Coronary artery (tissue), 2 donors: Measurements from ENCODE around the gene NKTR.

ENCODE experiments used
- DNase-seq: peaks from one replicate; pipeline ENCODE4 v3.0.0-alpha.2; 2017; ENCODE audit warnings: low spot score
- H3K27ac ChIP-seq, 2 donors: fragments of 200-600 bp; sonication (generic); one replicate each; pipeline ENCODE4 v1.5.1; 2016 to 2019
- H3K4me3 ChIP-seq: fragments of 200-600 bp; sonication (generic); 2 replicates; pipeline ENCODE4 v1.5.1; 2016; ENCODE audit warnings: mild to moderate bottlenecking, moderate library complexity
- CTCF ChIP-seq: fragments of 200-600 bp; sonication (generic); IDR thresholded peaks from one replicate; pipeline ENCODE4 v1.5.1; 2019; ENCODE audit warnings: antibody characterized with exemption

The NKTR gene

GRCh38 chr3:42654331-42655201 lies 54.1 kb downstream of the NKTR start:
- peak; percentile 84 for DNase-seq

GRCh38 chr3:42655331-42655888 lies 54.9 kb downstream of the NKTR start:
- H3K4me3 ChIP-seq = peak overlapping the region; percentile 98
- peak; percentile 74 for DNase-seq
- peak overlapping the region; percentile 98 to 99 for H3K27ac ChIP-seq
- TF ChIP-seq CTCF = no peak

More at GRCh38 chr3:42654331-42655201, 54.1 kb downstream of the NKTR start:
- H3K4me3 ChIP-seq = peak overlapping the region; percentile 98
- H3K27ac ChIP-seq = peak overlapping the region; percentile 98 to 99
- TF ChIP-seq CTCF = no peak

- no peak for TF ChIP-seq CTCF
- DNase-seq = peak; percentile 74
- Histone ChIP-seq H3K4me3 (peak overlapping the region; percentile 98), H3K27ac (peak overlapping the region; percentile 98 to 99)
Observed at GRCh38 chr3:42655980-42656679, 55.6 kb downstream of the NKTR start.

GRCh38 chr3:42656680-42657610 lies 56.5 kb downstream of the NKTR start:
- Histone ChIP-seq H3K4me3 (no peak overlapping the region), H3K27ac (peak overlapping the region; percentile 98 to 99)
- no peak for TF ChIP-seq CTCF
- peak; percentile 75 for DNase-seq

GRCh38 chr3:42657675-42658074 lies 57.2 kb downstream of the NKTR start:
- peak overlapping the region; percentile 44 to 98 for H3K27ac ChIP-seq
- no peak for DNase-seq
- no peak for TF ChIP-seq CTCF
- H3K4me3 ChIP-seq = no peak overlapping the region

GRCh38 chr3:42658091-42658770 lies 57.7 kb downstream of the NKTR start:
- no peak for DNase-seq
- Histone ChIP-seq H3K27ac (no peak overlapping the region), H3K4me3 (no peak overlapping the region)
- TF ChIP-seq CTCF = no peak
